Gastrocnemius medialis (tissue), 4 donors: ENCODE measurements around the gene ANKRD55. TPM values are rescaled to one million over a fixed set of nuclear protein-coding genes. Genes with fewer than 3 reads are reported as not detected.

ENCODE experiments used
- ATAC-seq, 2 donors: fragments of 150-250 bp; one replicate each; pipeline ENCODE4 v1.9.1; 2016
- DNase-seq, 2 donors: peaks; one replicate each; pipeline ENCODE4 v3.0.0-alpha.2; 2019
- H3K27ac ChIP-seq, 4 donors: fragments of 200-600 bp; sonication (generic); 1 replicate in 1 of 4; 2 replicates in 3 of 4; pipeline ENCODE4 v1.5.1; 2016 to 2018; ENCODE audit warnings: mild to moderate bottlenecking in 2 of 4, moderate library complexity in 1 of 4
- H3K27me3 ChIP-seq, 3 donors: fragments of 200-600 bp; sonication (generic) in 2 of 3; 1 replicate in 1 of 3; 2 replicates in 2 of 3; pipeline versions ENCODE4 v1.5.1 to v1.6.0; 2016 to 2019; ENCODE audit warnings: mild to moderate bottlenecking in 1 of 3, moderate library complexity in 1 of 3
- H3K36me3 ChIP-seq, 2 donors: fragments of 200-600 bp; sonication (generic) in 1 of 2; one replicate each; pipeline ENCODE4 v1.5.1; 2017 to 2018
- H3K4me1 ChIP-seq, 2 donors: fragments of 200-600 bp; sonication (generic) in 1 of 2; one replicate each; pipeline ENCODE4 v1.5.1; 2016 to 2017; ENCODE audit warnings: mild to moderate bottlenecking in 2 of 2
- H3K4me3 ChIP-seq, 4 donors: fragments of 200-600 bp; sonication (generic) in 3 of 4; 1 replicate in 1 of 4; 2 replicates in 3 of 4; pipeline ENCODE4 v1.5.1; 2016 to 2019; ENCODE audit warnings: mild to moderate bottlenecking in 2 of 4
- H3K9me3 ChIP-seq, 3 donors: fragments of 200-600 bp; sonication (generic) in 2 of 3; 1 replicate in 1 of 3; 2 replicates in 2 of 3; pipeline ENCODE4 v1.5.1; 2016 to 2019
- POLR2A ChIP-seq, 2 donors: fragments of 450-650 bp; IDR thresholded peaks; one replicate each; pipeline ENCODE4 v1.6.1; 2017; ENCODE audit warnings: antibody characterized with exemption in 2 of 2, mild to moderate bottlenecking in 2 of 2, moderate library complexity in 2 of 2
- in situ Hi-C, 4 donors: fragments of 200-750 bp; cut with MboI; loops; one replicate each; pipeline versions ENCODE4 v1.15.0 to v1.8.0; 2017; ENCODE audit warnings: low sequenced_read_pairs in 4 of 4
- intact Hi-C: fragments of 100-400 bp; cut with DNase I; formaldehyde crosslinking; loops from one replicate; pipeline ENCODE4 v1.15.1; 2023; ENCODE audit warnings: low total_unique reads
- total RNA-seq, 4 donors: library from RNA; depleted of rRNA; stranded (reverse); fragments of >200 nt; gene quantifications; one replicate each; pipeline versions ENCODE4 v1.1.0 to v1.2.3, GENCODE V29; 2016
- TF ChIP-seq, protein P1 (sequence below), 5 experiments: fragments of 450-650 bp in 3 of 5; fragments of 200-600 bp in 2 of 5; sonication (generic) in 2 of 5; IDR thresholded peaks in 4 of 5; conservative IDR thresholded peaks in 1 of 5; 1 replicate in 4 of 5; 2 replicates in 1 of 5; pipeline ENCODE4 v1.5.1; 2016 to 2019; ENCODE audit warnings: antibody characterized with exemption in 5 of 5, mild to moderate bottlenecking in 3 of 5, moderate library complexity in 3 of 5

ANKRD55 gene
- total RNA-seq, 4 donors from 2014 or later: not detected

- no peaks in the 10 kb centered on the region for H3K27me3 ChIP-seq
- DNase-seq: no peak
Measured at GRCh38 chr5:56097055-56097454, 136.1 kb downstream of the ANKRD55 start.

DNA sequence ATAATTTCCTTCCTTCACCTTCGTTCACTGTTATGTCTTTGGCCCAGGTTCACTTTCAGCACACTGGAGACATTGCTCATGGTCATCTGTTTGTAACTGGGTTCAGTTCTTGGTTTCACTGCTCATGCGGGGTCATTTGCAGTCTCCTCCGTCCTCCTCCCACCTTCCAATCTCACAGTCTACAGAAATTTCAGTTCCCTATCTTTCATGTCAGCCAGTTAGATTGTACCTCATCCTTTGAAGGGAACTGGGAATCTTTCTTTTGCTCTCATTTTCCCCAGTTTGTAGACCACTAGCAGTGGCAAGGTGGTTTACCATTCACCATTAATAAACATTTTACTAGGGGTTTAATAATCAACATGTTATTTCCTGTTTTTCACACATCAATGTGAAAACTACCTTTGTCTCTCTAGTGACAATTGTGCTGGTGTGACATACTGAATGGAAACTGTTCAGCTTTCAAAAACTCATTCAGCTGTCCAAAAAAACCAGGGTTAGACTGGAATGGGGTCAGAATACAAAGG, 137.5 kb downstream of the ANKRD55 start:
- Histone ChIP-seq H3K4me1 (no peaks in the 10 kb centered on the region), H3K4me3 (no peak overlapping the region), H3K27ac (no peak overlapping the region), H3K27me3 (no peaks in the 10 kb centered on the region), H3K9me3 (no peaks in the 10 kb centered on the region), H3K36me3 (no peaks in the 10 kb centered on the region)
- intact Hi-C loops (no loop called here), in situ Hi-C loops (no loop called here)
- TF ChIP-seq POLR2A (IDR thresholded peaks at IDR 0.05): no peak
- TF ChIP-seq, protein P1, sequence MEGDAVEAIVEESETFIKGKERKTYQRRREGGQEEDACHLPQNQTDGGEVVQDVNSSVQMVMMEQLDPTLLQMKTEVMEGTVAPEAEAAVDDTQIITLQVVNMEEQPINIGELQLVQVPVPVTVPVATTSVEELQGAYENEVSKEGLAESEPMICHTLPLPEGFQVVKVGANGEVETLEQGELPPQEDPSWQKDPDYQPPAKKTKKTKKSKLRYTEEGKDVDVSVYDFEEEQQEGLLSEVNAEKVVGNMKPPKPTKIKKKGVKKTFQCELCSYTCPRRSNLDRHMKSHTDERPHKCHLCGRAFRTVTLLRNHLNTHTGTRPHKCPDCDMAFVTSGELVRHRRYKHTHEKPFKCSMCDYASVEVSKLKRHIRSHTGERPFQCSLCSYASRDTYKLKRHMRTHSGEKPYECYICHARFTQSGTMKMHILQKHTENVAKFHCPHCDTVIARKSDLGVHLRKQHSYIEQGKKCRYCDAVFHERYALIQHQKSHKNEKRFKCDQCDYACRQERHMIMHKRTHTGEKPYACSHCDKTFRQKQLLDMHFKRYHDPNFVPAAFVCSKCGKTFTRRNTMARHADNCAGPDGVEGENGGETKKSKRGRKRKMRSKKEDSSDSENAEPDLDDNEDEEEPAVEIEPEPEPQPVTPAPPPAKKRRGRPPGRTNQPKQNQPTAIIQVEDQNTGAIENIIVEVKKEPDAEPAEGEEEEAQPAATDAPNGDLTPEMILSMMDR (IDR thresholded peaks at IDR 0.05 in 4 of 5, conservative IDR thresholded peaks at IDR 0.05 in 1 of 5): no peak
- no peak for DNase-seq
- ATAC-seq: no peak

More at GRCh38 chr5:56097055-56097454, 136.1 kb downstream of the ANKRD55 start:
- Histone ChIP-seq H3K4me3 (no peak overlapping the region), H3K27ac (no peak overlapping the region), H3K9me3 (no peaks in the 10 kb centered on the region), H3K4me1 (no peaks in the 10 kb centered on the region), H3K36me3 (no peaks in the 10 kb centered on the region)
- in situ Hi-C loops: no loop called here
- TF ChIP-seq POLR2A (IDR thresholded peaks at IDR 0.05): no peak
- intact Hi-C loops: no loop called here
- ATAC-seq: no peak

DNA sequence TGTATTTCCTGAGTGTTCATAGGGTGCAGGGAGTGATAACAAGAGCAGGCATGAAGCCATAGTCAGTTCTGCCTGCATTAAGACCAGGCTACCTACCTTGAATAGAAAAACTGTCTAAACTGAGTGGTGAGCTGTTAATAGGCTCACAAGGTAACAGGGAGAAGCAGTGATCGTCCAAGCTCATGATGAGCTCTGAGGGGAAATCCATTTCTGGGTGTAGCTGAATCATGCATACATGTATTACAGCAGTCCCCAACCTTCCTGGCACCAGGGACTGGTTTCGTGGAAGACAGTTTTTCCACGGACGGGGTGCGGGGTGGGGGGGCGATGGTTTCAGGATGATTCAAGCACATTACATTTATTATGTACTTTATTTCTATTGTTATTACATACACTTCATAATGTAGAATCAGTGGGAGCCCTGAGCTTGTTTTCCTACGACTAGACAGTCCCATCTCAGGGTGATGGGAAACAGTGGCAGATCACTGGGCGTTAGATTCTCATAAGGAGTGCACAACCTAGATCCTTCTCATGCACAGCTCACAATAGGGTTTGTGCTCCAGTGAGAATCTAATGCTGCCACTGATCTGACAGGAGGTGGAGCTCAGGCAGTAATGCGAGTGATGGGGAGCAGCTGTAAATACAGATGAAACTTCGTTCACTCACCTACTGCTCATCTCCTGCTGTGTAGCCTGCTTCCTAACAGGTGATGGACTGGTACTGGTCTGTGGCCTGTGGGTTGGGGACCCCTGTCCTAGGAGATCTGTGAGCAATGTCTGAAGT, 138.4 kb downstream of the ANKRD55 start:
- Histone ChIP-seq H3K4me3 (no peak overlapping the region), H3K36me3 (no peaks in the 10 kb centered on the region), H3K9me3 (no peaks in the 10 kb centered on the region), H3K27me3 (no peaks in the 10 kb centered on the region), H3K27ac (no peak overlapping the region), H3K4me1 (no peaks in the 10 kb centered on the region)
- no peak for ATAC-seq
- intact Hi-C loops: no loop called here
- TF ChIP-seq, protein P1 (IDR thresholded peaks at IDR 0.05 in 4 of 5, conservative IDR thresholded peaks at IDR 0.05 in 1 of 5): no peak
- no peak for TF ChIP-seq POLR2A (IDR thresholded peaks at IDR 0.05)
- in situ Hi-C loops: no loop called here
- DNase-seq: no peak

- Histone ChIP-seq H3K4me3 (no peak overlapping the region), H3K27me3 (no peaks in the 10 kb centered on the region), H3K36me3 (no peaks in the 10 kb centered on the region), H3K4me1 (no peaks in the 10 kb centered on the region), H3K9me3 (no peaks in the 10 kb centered on the region), H3K27ac (no peak overlapping the region)
- TF ChIP-seq POLR2A (IDR thresholded peaks at IDR 0.05): no peak
- TF ChIP-seq, protein P1 (IDR thresholded peaks at IDR 0.05 in 4 of 5, conservative IDR thresholded peaks at IDR 0.05 in 1 of 5): no peak
- DNase-seq: no peak
- ATAC-seq: no peak
- in situ Hi-C loops: no loop called here
- intact Hi-C loops: no loop called here
Measured at GRCh38 chr5:56093970-56094369, 139.2 kb downstream of the ANKRD55 start.

GRCh38 chr5:56092115-56092514, 141.0 kb downstream of the ANKRD55 start:
- ATAC-seq (no peak), DNase-seq (no peak)
- H3K9me3 ChIP-seq: no peaks in the 10 kb centered on the region
- H3K36me3 ChIP-seq: no peaks in the 10 kb centered on the region
- in situ Hi-C loops (no loop called here), intact Hi-C loops (no loop called here)
- H3K4me1 ChIP-seq: no peaks in the 10 kb centered on the region
- no peaks in the 10 kb centered on the region for H3K27me3 ChIP-seq
- H3K4me3 ChIP-seq: no peak overlapping the region
- TF ChIP-seq, protein P1 (IDR thresholded peaks at IDR 0.05 in 4 of 5, conservative IDR thresholded peaks at IDR 0.05 in 1 of 5): no peak
- TF ChIP-seq POLR2A (IDR thresholded peaks at IDR 0.05): no peak
- no peak overlapping the region for H3K27ac ChIP-seq
